GM18519 (cell line): Measurements from ENCODE around the gene DIP2C.
"Not testable (repeated sequence)": the region's sequence is repeated elsewhere in the genome, so short reads cannot be mapped to it uniquely, and the experiment has no call there.

ENCODE experiments used
- ATAC-seq: cut with Tn5 transposase; IDR thresholded peaks from one replicate; pipeline ENCODE4 v1.9.1; 2021; ENCODE audit warnings: mild to moderate bottlenecking, moderate library complexity; ENCODE audit not compliant: unreplicated experiment, low FRiP score

The DIP2C gene

DNA sequence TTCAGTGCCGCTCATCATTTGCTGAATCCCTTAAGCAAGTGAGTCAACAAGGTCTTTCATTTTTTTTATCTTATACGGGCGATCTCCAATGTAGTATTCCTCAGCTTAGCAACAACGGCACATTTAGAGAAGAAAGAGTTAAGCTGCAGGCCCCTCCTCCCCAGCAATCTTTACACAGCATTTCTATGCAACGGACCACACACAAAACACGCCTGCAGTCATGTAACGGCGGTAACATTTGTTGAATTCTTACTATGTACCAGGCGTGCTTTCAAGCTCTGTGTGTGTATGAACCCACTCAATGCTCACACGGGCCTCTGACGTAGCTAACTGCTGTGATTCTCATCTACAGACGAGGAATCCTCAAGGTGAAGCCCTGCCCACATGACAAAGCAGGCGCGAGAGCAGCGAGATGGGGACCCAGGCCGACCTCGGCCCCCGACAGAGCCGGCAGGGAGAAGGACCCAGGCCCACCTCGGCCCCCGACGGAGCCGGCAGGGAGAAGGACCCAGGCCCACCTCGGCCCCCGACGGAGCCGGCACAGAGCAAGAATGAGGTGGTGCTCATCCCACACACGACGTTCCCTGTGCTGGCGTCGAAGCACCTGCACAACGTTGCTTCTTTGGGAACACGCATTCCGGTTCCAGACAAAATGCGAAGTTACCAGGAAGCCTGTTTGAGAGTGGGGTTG is 313.5 kb downstream of the DIP2C start:
- no peak for ATAC-seq

DNA sequence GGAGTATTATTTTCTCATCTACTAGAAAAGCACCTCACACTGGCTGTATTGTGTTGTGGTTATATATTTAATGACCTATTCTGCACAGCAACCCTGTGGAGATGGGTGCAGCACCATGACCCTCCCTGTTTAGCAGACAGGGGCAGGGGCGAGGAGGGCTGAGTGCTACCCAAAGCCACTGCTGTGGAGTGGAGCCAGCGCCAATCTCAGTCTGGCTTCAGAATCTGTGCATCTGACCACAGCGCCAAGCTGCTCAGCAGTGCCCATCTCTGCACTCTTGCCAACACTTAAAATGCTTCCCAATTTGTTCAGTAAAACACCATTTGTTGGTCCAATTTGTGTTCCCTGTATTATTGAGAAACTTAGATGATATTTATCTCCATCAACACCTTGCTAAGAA is 315.1 kb downstream of the DIP2C start:
- ATAC-seq, result no peak

- no peak for ATAC-seq
Measured at GRCh38 chr10:373526-374309, 315.8 kb downstream of the DIP2C start.

DNA sequence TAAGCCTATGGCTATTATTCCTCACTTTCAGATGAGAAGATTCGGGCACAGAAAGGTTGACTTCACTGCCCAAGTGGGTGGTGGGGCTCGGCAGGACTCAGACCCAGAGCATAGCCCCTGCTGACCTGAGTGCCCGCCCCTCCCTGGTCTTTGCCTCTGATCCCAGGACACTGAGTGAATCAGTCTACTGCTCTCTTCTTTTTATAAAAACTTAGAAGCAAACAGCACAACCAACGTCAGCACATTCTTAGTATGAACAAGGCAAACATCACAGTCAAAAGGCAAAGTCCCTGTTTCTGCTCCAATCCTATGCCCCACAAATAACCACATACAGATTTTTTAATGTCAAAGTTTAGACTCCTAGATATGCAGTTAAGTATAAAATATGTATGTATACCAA is 316.5 kb downstream of the DIP2C start:
- no peak for ATAC-seq

DNA sequence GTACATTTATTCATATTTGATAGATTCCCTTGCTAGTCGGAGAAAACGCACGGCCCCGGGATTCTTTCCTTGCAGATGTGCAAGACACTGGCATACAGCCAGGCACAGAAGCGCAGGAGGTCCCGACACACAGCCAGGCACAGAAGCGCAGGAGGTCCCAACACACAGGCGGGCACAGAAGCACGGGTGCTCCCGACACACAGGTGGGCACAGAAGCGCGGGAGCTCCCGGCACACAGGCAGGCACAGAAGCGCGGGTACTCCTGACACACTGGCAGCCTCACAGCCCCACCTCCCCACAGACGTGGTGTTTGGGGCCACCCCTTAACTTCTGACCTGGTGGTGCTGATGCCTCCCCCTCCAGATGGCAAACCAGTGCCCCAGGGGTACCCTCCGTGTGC is 316.9 kb downstream of the DIP2C start:
- no peak for ATAC-seq

DNA sequence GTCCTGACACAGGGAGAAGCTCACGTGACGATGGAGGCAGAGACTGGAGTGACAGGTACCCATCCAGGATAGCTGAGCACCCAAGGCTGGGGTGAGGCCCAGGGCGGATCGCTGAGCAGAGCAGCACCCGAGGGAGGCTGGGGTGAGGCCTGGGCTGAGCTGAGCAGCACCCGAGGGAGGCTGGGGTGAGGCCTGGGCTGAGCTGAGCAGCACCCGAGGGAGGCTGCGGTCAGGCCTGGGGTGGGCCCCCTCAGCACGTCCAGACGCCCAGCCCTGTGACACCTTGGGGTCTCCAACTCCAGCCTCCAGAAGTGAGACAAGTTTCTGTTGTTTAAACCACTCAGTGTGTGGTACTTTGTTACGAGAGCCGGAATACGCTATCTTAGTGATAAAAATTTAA is 318.0 kb downstream of the DIP2C start:
- no peak for ATAC-seq

DNA sequence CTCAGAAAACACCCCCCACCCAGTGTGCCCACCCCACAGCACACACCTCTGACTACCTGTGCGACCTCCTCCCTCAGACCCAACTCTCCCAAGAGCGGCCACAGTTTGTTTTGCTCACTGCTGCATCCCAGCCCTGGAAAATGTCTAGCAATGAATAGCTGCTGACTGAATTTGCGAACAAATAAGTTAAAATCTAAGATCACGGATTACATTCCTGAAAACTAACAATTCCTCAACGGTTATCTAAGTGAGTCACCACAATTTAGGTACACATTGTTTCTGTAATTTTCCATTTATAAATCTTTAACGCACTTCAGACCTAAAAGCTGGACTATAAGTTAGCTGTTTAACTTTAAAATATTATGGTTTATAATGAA is 319.0 kb downstream of the DIP2C start:
- ATAC-seq, result no peak

- no peak for ATAC-seq
Measured at GRCh38 chr10:369684-370448, 319.6 kb downstream of the DIP2C start.

- ATAC-seq, result no peak
Measured at GRCh38 chr10:369221-369683, 320.2 kb downstream of the DIP2C start.

- ATAC-seq, result no peak
Measured at GRCh38 chr10:368579-369220, 320.8 kb downstream of the DIP2C start.

- not testable (repeated sequence) for ATAC-seq
Measured at GRCh38 chr10:368107-368506, 321.4 kb downstream of the DIP2C start.

- no peak for ATAC-seq
Measured at GRCh38 chr10:367636-368035, 321.8 kb downstream of the DIP2C start.

DNA sequence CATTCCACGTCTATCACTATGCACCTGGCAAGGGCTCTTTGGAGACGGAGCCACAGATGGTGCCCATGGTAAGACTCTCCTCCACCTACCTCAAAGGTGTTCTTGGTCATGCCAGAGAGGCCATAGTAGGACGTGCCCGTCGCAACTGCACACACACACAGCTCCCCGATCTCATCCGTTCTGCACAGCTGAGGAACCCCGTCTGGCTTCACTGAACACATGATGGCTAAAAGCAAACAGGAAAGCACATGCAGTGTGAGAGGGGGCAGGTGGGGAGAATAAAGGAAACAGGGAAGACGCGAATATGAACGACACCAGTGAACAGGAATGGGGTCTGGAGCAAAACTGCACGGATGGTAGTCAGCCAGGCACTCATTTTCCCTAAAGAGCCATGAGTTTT is 323.3 kb downstream of the DIP2C start:
- no peak for ATAC-seq

DNA sequence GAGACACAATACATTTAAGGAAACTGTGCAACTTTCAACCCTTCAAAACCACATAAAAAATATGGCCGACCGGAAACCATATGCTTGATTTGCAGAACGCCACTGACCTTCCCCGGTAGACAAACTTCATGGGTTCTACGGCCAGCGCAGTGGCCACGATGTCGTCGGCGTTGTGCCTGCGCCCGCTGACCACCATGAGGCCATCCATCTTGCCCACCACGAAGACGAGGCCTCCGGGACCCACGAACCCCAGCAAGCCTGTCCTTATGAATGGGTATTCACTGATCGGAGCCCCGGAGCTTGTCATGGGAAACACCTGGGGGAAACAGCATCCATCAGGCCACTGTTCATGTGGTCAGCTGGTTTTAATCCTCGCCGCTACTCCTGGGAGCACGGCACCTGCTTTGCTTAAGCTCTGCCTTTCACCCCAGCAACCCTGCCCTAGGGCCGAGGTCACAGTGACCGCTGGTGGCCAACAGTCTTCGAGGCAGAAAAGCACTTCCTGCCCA is 325.1 kb downstream of the DIP2C start:
- ATAC-seq, result no peak

- ATAC-seq, result no peak
Measured at GRCh38 chr10:363152-363551, 326.3 kb downstream of the DIP2C start.

DNA sequence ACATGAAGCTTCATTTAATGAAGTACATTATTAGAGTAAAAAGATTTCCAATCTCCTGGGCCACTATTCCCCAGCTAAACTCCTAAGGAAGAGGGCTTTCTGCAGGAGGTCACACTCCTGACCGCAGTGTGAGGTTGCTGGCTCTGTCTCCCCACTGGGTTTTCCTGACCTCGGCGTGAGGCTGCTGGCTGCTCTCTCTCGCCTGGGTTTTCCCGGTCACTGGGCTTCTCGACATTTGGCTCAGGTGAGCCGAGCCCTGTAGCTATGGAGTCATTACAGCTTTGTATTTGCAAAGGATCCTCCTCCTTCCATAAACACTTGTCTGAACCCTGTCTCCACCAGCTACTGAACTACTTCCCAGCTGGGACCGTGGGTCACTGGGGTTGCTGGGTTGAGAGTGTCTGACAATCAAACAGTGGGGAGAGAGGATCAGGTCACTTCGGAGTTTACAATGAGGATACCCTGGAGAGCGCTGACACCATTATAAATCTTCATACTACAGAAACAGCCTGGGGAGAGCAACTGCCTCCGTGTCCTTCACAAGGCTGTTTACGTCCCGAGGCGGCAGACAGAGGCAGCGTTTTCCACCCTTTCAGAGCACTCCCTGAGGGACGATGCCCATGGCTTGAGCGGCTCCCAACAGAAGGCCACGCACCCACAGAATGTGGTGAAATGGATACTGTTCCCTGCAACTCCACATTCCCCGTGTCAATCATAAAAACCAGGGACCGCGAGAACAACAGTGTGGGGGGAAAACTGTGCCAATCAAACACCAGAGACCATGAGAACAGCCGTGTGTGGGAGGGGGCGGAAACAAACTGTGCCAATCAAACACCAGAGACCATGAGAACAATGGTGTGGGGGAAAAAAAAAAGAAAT is 328.0 kb downstream of the DIP2C start:
- no peak for ATAC-seq

DNA sequence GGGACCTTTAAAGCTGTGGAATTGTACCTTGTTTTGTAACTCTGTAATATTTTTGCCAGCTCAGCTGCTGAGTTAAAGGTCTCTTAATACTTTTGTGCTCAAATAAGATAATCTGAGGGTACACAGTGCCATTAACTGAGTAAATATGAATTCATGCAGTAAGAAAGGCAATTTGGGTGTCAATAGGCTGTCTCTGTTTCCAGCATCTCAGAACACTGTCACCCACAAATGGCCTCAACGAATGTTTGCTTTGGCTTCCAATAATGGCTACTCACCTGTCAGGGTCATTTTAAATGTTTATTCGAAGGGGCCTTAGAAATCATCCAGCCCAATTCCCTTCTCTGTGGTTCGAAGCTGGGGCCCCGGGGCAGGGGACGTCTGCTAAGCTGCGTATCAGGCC is 328.8 kb downstream of the DIP2C start:
- ATAC-seq, result no peak

- ATAC-seq, result no peak
Measured at GRCh38 chr10:359762-360161, 329.7 kb downstream of the DIP2C start.

GRCh38 chr10:359093-359492 is 330.4 kb downstream of the DIP2C start:
- no peak for ATAC-seq
